Prostate gland (tissue), 2 donors: Measurements from ENCODE around the gene CCNH.

Experiments
- POLR2A ChIP-seq: fragments of 450-650 bp; IDR thresholded peaks from one replicate; pipeline ENCODE4 v1.6.1; 2016; ENCODE audit warnings: antibody characterized with exemption, mild to moderate bottlenecking
- POLR2AphosphoS5 ChIP-seq: sonication (generic); formaldehyde crosslinking; IDR thresholded peaks from one replicate; pipeline ENCODE4 v1.6.1; 2017; ENCODE audit warnings: antibody characterized with exemption
- TF ChIP-seq, protein P1 (sequence below), 4 experiments: fragments of 200-600 bp in 2 of 4; fragments of 450-650 bp in 2 of 4; sonication (generic) in 2 of 4; IDR thresholded peaks; 1 replicate in 3 of 4; 2 replicates in 1 of 4; pipeline ENCODE4 v1.5.1; 2016 to 2019; ENCODE audit warnings: antibody characterized with exemption in 4 of 4, mild to moderate bottlenecking in 2 of 4, moderate library complexity in 2 of 4

DNA sequence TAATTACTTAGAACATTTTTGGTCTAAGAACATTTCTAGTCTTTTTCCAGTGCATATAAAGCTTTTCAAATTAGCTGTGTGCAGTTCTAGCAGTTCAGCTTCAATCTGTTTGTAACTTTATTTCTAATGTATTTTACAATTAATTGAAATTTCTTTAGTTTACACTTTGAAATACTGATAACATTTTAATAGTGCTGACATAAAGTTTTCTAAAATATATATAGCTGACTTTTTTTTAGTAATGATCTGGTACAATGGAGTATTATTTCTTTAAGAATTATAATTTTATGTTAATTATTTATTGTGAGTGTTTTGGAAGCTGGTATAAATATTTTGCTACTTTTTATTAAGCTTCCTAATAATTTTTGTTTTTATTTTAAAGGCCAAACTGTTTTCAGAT, 43.3 kb downstream of the CCNH start:
- TF ChIP-seq, protein P1, sequence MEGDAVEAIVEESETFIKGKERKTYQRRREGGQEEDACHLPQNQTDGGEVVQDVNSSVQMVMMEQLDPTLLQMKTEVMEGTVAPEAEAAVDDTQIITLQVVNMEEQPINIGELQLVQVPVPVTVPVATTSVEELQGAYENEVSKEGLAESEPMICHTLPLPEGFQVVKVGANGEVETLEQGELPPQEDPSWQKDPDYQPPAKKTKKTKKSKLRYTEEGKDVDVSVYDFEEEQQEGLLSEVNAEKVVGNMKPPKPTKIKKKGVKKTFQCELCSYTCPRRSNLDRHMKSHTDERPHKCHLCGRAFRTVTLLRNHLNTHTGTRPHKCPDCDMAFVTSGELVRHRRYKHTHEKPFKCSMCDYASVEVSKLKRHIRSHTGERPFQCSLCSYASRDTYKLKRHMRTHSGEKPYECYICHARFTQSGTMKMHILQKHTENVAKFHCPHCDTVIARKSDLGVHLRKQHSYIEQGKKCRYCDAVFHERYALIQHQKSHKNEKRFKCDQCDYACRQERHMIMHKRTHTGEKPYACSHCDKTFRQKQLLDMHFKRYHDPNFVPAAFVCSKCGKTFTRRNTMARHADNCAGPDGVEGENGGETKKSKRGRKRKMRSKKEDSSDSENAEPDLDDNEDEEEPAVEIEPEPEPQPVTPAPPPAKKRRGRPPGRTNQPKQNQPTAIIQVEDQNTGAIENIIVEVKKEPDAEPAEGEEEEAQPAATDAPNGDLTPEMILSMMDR (IDR thresholded peaks at IDR 0.05) = no peak
- no peak for TF ChIP-seq POLR2A
- no peak for TF ChIP-seq POLR2AphosphoS5
